HepG2 (cell line): ENCODE measurements around the gene NPIPB6. TPM values are rescaled to one million over a fixed set of nuclear protein-coding genes. Genes with fewer than 3 reads are reported as not detected.

Experiments used
- ATAC-seq: fragments of 200-7000 bp; cut with Tn5 transposase; 3 replicates; pipeline ENCODE4 v1.9.1; 2020; ENCODE audit warnings: mild to moderate bottlenecking, moderate library complexity
- BruUV-seq: library from RNA; stranded (reverse); fragments of 400-500 nt; replicated peaks from 2 replicates; lab custom pipeline; 2021; lab: Mats Ljungman, UMichigan
- CTCF ChIA-PET: fragments of 300-600 bp; formaldehyde crosslinking; extraction: SDS; loops from one replicate; lab custom pipeline; 2021; ENCODE audit warnings: low total read pairs, inconsistent platforms, low intra/inter-chr PET ratio; lab: Yijun Ruan, JAX
- POLR2A ChIA-PET: fragments of 350-600 bp; sonication (Branson Sonifier 250); formaldehyde crosslinking; loops from one replicate; lab custom pipeline; 2020; ENCODE audit warnings: antibody characterized with exemption, inconsistent platforms; lab: Yijun Ruan, JAX
- DNase-seq: peaks from one replicate; pipeline ENCODE4 v3.0.0-alpha.2; 2015; ENCODE audit warnings: low spot score
- FAIRE-seq: peaks from 3 replicates; lab custom pipeline; 2011; peaks lifted over from hg19 to GRCh38; lab: Jason Lieb, UNC
- H2AFZ ChIP-seq: one replicate; pipeline ENCODE4 v1.6.1; 2011; ENCODE audit warnings: low read length, inconsistent platforms
- H3K27ac ChIP-seq: fragments of 300-600 bp; 3 replicates; pipeline ENCODE4 v1.8.0; 2011; ENCODE audit warnings: mixed run types, mild to moderate bottlenecking, mixed read lengths, low read length, inconsistent platforms; ENCODE audit not compliant: insufficient read depth; ENCODE audit errors: extremely low read length
- H3K27me3 ChIP-seq, 2 experiments: fragments of 200-600 bp in 1 of 2; 2 replicates in 1 of 2; 3 replicates in 1 of 2; pipeline versions ENCODE4 v1.6.0 to v1.8.0; 2011; ENCODE audit warnings: low read length in 2 of 2, mild to moderate bottlenecking in 2 of 2, moderate library complexity in 2 of 2, inconsistent platforms in 1 of 2; ENCODE audit not compliant: insufficient read depth in 2 of 2, control insufficient read depth in 1 of 2
- H3K36me3 ChIP-seq, 2 experiments: fragments of 200-600 bp in 1 of 2; replicated peaks in 1 of 2; 2 replicates in 1 of 2; 3 replicates in 1 of 2; pipeline versions ENCODE4 v1.5.1 to v1.8.0; 2011; ENCODE audit warnings: low read length in 2 of 2, inconsistent platforms in 1 of 2; ENCODE audit not compliant: insufficient read depth in 2 of 2, control insufficient read depth in 1 of 2
- H3K4me1 ChIP-seq: 2 replicates; pipeline ENCODE4 v1.5.1; 2012; ENCODE audit warnings: low read length, inconsistent platforms; ENCODE audit not compliant: insufficient read depth
- H3K4me2 ChIP-seq: 2 replicates; pipeline ENCODE4 v1.6.0; 2011; ENCODE audit warnings: low read depth, low read length, inconsistent platforms
- H3K4me3 ChIP-seq, 3 experiments: fragments of 200-600 bp in 1 of 3; sonication (generic), shearing (Covaris generic) in 1 of 3; replicated peaks in 1 of 3; 2 replicates each; pipeline ENCODE4 v1.5.1; 2011 to 2016; ENCODE audit warnings: low read length in 3 of 3, inconsistent platforms in 2 of 3, low read depth in 2 of 3, mild to moderate bottlenecking in 2 of 3, control low read depth in 1 of 3, mixed read lengths in 1 of 3; ENCODE audit not compliant: insufficient read depth in 1 of 3
- H3K79me2 ChIP-seq: one replicate; pipeline ENCODE4 v1.6.1; 2011; ENCODE audit warnings: low read length, inconsistent platforms; ENCODE audit not compliant: insufficient read depth
- H3K9ac ChIP-seq: 2 replicates; pipeline ENCODE4 v1.6.0; 2011; ENCODE audit warnings: mild to moderate bottlenecking, low read depth, low read length, inconsistent platforms; ENCODE audit not compliant: insufficient read depth
- H3K9me3 ChIP-seq: 2 replicates; pipeline ENCODE4 v1.5.1; 2012; ENCODE audit warnings: mild to moderate bottlenecking, low read length
- H4K20me1 ChIP-seq: 2 replicates; pipeline ENCODE4 v1.6.0; 2011; ENCODE audit warnings: inconsistent platforms, mild to moderate bottlenecking, low read length, moderate library complexity; ENCODE audit not compliant: insufficient read depth
- TEAD2 ChIP-seq: sonication (generic); formaldehyde crosslinking; IDR thresholded peaks from 2 replicates; pipeline ENCODE4 v1.9.0; 2021; ENCODE audit warnings: missing genetic modification reagents
- TIGD3 ChIP-seq: sonication (generic); formaldehyde crosslinking; IDR thresholded peaks from 2 replicates; pipeline ENCODE4 v1.5.1; 2020; ENCODE audit warnings: mild to moderate bottlenecking, missing genetic modification reagents, borderline replicate concordance
- USF2 ChIP-seq, 2 experiments: sonication (generic) in 1 of 2; formaldehyde crosslinking in 1 of 2; IDR thresholded peaks; 2 replicates each; pipeline versions ENCODE4 v1.5.1 to v1.6.1; 2011 to 2020; ENCODE audit warnings: borderline replicate concordance in 1 of 2, low read depth in 1 of 2, low read length in 1 of 2, mild to moderate bottlenecking in 1 of 2, missing genetic modification reagents in 1 of 2, moderate library complexity in 1 of 2
- WGBS: methylation state at CpG from one replicate; pipeline ENCODE4 v1.1.6; 2017; ENCODE audit warnings: low lambda C conversion rate; 5-methylcytosine and 5-hydroxymethylcytosine counted together
- in situ Hi-C: cut with HindIII; loops from 2 replicates; pipeline ENCODE4 v1.10.0; 2017; ENCODE audit warnings: low pct_unique_long_range_greater_than_20kb; ENCODE audit not compliant: extremely low pct_ligation_motif_present
- intact Hi-C: fragments of 100-400 bp; cut with micrococcal nuclease; formaldehyde crosslinking; loops from one replicate; pipeline ENCODE4 v1.10.0; 2022; ENCODE audit not compliant: unreplicated experiment
- polyA plus RNA-seq, 8 experiments: library from polyadenylated mRNA; depleted of rRNA in 3 of 8; stranded (reverse) in 7 of 8; unstranded in 1 of 8; fragments of >200 nt; fragmentation: Illumina TruSeq in 4 of 8; extraction: Trizol in 4 of 8; gene quantifications; 2 replicates each; pipeline versions ENCODE4 v1.2.1 to v1.2.3, GENCODE V29; 2011 to 2016; ENCODE audit warnings: low read depth in 4 of 8, missing spikeins in 1 of 8, mixed read lengths in 1 of 8; ENCODE audit not compliant: insufficient read depth in 1 of 8
- total RNA-seq, 5 experiments: library from RNA; depleted of rRNA; stranded (reverse); fragments of >200 nt; fragmentation: Illumina TruSeq; extraction: Trizol; gene quantifications; 2 replicates each; pipeline ENCODE4 v1.2.3, GENCODE V29; 2016; ENCODE audit warnings: low read depth in 1 of 5

The NPIPB6 gene
- total and polyA plus RNA-seq, 2 of the 13 experiments (the other 11 are each of a cell fraction or from before 2014, with no cell fraction given), result 0.25 TPM; not detected in 1

- TF ChIP-seq USF2 (IDR thresholded peaks at IDR 0.05; ENCODE audit: low read depth, low read length), result peak; percentile 44
- peak; percentile 27; the same call in 1 of the 2 replicates for TF ChIP-seq USF2 (CRISPR knock-in tag; IDR thresholded peaks at IDR 0.05; ENCODE audit: borderline replicate concordance)
Measured at GRCh38 chr16:28316054-28316453, 47.3 kb downstream of the NPIPB6 start (continued).

- no peak for ATAC-seq
- POLR2A ChIA-PET, result no interaction called here
- Histone ChIP-seq H4K20me1 (no peaks in the 10 kb centered on the region), H3K4me1 (no peaks in the 10 kb centered on the region)
- no peak for DNase-seq
- TF ChIP-seq TIGD3 (no peak), TEAD2 (CRISPR knock-in tag) (no peak)
- TF ChIP-seq, all 625 proteins: peak for 0
- CTCF ChIA-PET, result no interaction called here
- FAIRE-seq, result no peak
- WGBS, result 17% methylated on average over 4 of the region's 11 CpGs
- H3K9me3 ChIP-seq, result no peaks in the 10 kb centered on the region
- H3K27me3 ChIP-seq, result peaks cover 0 to 32% of the 10 kb centered on the region in 2 experiments; a peak in 3 of 5 replicates
- no peak overlapping the region for H2AFZ ChIP-seq
- no TSS peak for BruUV-seq
- in situ Hi-C loops (loop anchor here (5.0 to 10.0 kb wide), 2 partner anchors 36 to 59 kb away; no protein-coding TSS in a partner anchor), intact Hi-C loops (no loop called here)
- H3K36me3 ChIP-seq, result no peaks in the 10 kb centered on the region
- no peak overlapping the region for H3K27ac ChIP-seq
- H3K4me3 ChIP-seq, result no peak overlapping the region
- no peak overlapping the region for H3K9ac ChIP-seq
- H3K79me2 ChIP-seq, result no peaks in the 10 kb centered on the region
- H3K4me2 ChIP-seq, result no peak overlapping the region
Measured at GRCh38 chr16:28313587-28313986, 49.7 kb downstream of the NPIPB6 start.
